ENCODE data around the gene RBM26. TPM values are rescaled to one million over a fixed set of nuclear protein-coding genes. Genes with fewer than 3 reads are reported as not detected.

The RBM26 gene
- polyA plus RNA-seq, 1 donor from 2014 or later, result 112 TPM

- Histone ChIP-seq H3F3A (ENCODE audit: insufficient read depth, low read length, poor library complexity, severe bottlenecking) (no peaks in the 10 kb centered on the region), H3K9ac (ENCODE audit: low read length) (no peak overlapping the region), H2AFZ (ENCODE audit: low read depth, low read length) (no peak overlapping the region), H3K9me3 (ENCODE audit: low read length) (no peaks in the 10 kb centered on the region), H3K4me3 (ENCODE audit: low read length) (no peak overlapping the region), H3K9me2 (ENCODE audit: insufficient read depth, low read length) (no peaks in the 10 kb centered on the region), H3K4me2 (ENCODE audit: low read length) (no peak overlapping the region), H3K27ac (ENCODE audit: low read length) (no peak overlapping the region), H3K27me3 (ENCODE audit: insufficient read depth, low read depth, low read length) (no peaks in the 10 kb centered on the region), H3K36me3 (ENCODE audit: insufficient read depth, low read length) (peaks cover 20% of the 10 kb centered on the region), H4K20me1 (ENCODE audit: insufficient read depth) (no peaks in the 10 kb centered on the region), H3K79me2 (replicated peaks; ENCODE audit: insufficient read depth, low read length) (no peaks in the 10 kb centered on the region)
- TF ChIP-seq CTCF (IDR thresholded peaks at IDR 0.05; ENCODE audit: poor library complexity, severe bottlenecking) (no peak), TAF1 (IDR thresholded peaks at IDR 0.05; ENCODE audit: low read depth) (no peak), RAD21 (conservative IDR thresholded peaks at IDR 0.05) (no peak), EP300 (conservative IDR thresholded peaks at IDR 0.05; ENCODE audit: poor library complexity, severe bottlenecking) (no peak), MXI1 (conservative IDR thresholded peaks at IDR 0.05; ENCODE audit: poor library complexity, severe bottlenecking) (no peak), SMC3 (conservative IDR thresholded peaks at IDR 0.05; ENCODE audit: poor library complexity) (no peak), REST (IDR thresholded peaks at IDR 0.05; ENCODE audit: borderline replicate concordance) (no peak), EZH2 (IDR thresholded peaks at IDR 0.05; ENCODE audit: borderline replicate concordance, insufficient read depth, low read length, poor library complexity, severe bottlenecking) (no peak)
Measured at GRCh38 chr13:79359064-79359463, 47.0 kb downstream of the RBM26 start.

GRCh38 chr13:79354285-79354684 is 51.8 kb downstream of the RBM26 start:
- H3K4me2 ChIP-seq (ENCODE audit: low read length), result no peak overlapping the region
- H3K9me2 ChIP-seq (ENCODE audit: insufficient read depth, low read length), result no peaks in the 10 kb centered on the region
- no peaks in the 10 kb centered on the region for H3K79me2 ChIP-seq (replicated peaks; ENCODE audit: insufficient read depth, low read length)
- no peaks in the 10 kb centered on the region for H3F3A ChIP-seq (ENCODE audit: insufficient read depth, low read length, poor library complexity, severe bottlenecking)
- H3K9me3 ChIP-seq (ENCODE audit: low read length), result no peaks in the 10 kb centered on the region
- no peak overlapping the region for H3K4me3 ChIP-seq (ENCODE audit: low read length)
- no peaks in the 10 kb centered on the region for H4K20me1 ChIP-seq (ENCODE audit: insufficient read depth)
- no peak overlapping the region for H2AFZ ChIP-seq (ENCODE audit: low read depth, low read length)
- H3K9ac ChIP-seq (ENCODE audit: low read length), result no peak overlapping the region
- H3K27me3 ChIP-seq (ENCODE audit: insufficient read depth, low read depth, low read length), result no peaks in the 10 kb centered on the region
- TF ChIP-seq REST (IDR thresholded peaks at IDR 0.05; ENCODE audit: borderline replicate concordance) (no peak), MXI1 (conservative IDR thresholded peaks at IDR 0.05; ENCODE audit: poor library complexity, severe bottlenecking) (no peak)
- H3K27ac ChIP-seq (ENCODE audit: low read length), result no peak overlapping the region
- peaks cover 23% of the 10 kb centered on the region for H3K36me3 ChIP-seq (ENCODE audit: insufficient read depth, low read length)

All from neural cell (in vitro differentiated cells).